ENCODE measurements around the gene CDC42EP2. TPM values are rescaled to one million over a fixed set of nuclear protein-coding genes. Genes with fewer than 3 reads are reported as not detected.
A peak's percentile ranks its signal among the peaks of the same experiment; 100 is the strongest.

Gene CDC42EP2
- total and polyA plus RNA-seq, 2 of the 13 experiments (the other 11 are each of a cell fraction or from before 2014, with no cell fraction given): 2.3 to 7.1 TPM

- TF ChIP-seq STAT6 (CRISPR knock-in tag; IDR thresholded peaks at IDR 0.05; ENCODE audit: borderline replicate concordance) (no peak), ZNF770 (CRISPR knock-in tag; IDR thresholded peaks at IDR 0.05) (no peak), PCBP1 (IDR thresholded peaks at IDR 0.05; ENCODE audit: borderline replicate concordance, low read depth, low read length) (no peak), SIN3B (IDR thresholded peaks at IDR 0.05; ENCODE audit: low read length) (no peak), ZNF280B (CRISPR knock-in tag; IDR thresholded peaks at IDR 0.05; ENCODE audit: borderline replicate concordance) (no peak), RNF2 (conservative IDR thresholded peaks at IDR 0.05; ENCODE audit: low read depth) (no peak), SMYD3 (CRISPR knock-in tag; IDR thresholded peaks at IDR 0.05) (no peak), RFXANK (CRISPR knock-in tag; IDR thresholded peaks at IDR 0.05) (no peak), ZNF558 (CRISPR knock-in tag; IDR thresholded peaks at IDR 0.05; ENCODE audit: borderline replicate concordance) (peak; percentile 68; the same call in 1 of the 2 replicates), ZNF670 (CRISPR knock-in tag; IDR thresholded peaks at IDR 0.05; ENCODE audit: borderline replicate concordance) (no peak), ZNF414 (CRISPR knock-in tag; IDR thresholded peaks at IDR 0.05) (no peak), ZNF337 (CRISPR knock-in tag; IDR thresholded peaks at IDR 0.05; ENCODE audit: borderline replicate concordance, low read depth) (no peak), SMAD9 (CRISPR knock-in tag; IDR thresholded peaks at IDR 0.05) (no peak; the same call in 1 of the 2 replicates), ZNF274 (CRISPR knock-in tag; IDR thresholded peaks at IDR 0.05) (no peak), ZNF138 (CRISPR knock-in tag; IDR thresholded peaks at IDR 0.05; ENCODE audit: low read depth) (no peak), PHF21A (CRISPR knock-in tag; IDR thresholded peaks at IDR 0.05) (peak; percentile 31), KLF6 (CRISPR knock-in tag; IDR thresholded peaks at IDR 0.05) (no peak; the same call in 1 of the 2 replicates), KLF9 (CRISPR knock-in tag; IDR thresholded peaks at IDR 0.05; ENCODE audit: low read depth) (no peak), ZNF780A (CRISPR knock-in tag; IDR thresholded peaks at IDR 0.05) (no peak), SMAD3 (CRISPR knock-in tag; IDR thresholded peaks at IDR 0.05) (no peak), ATF3 (CRISPR knock-in tag; IDR thresholded peaks at IDR 0.05) (no peak), HNF1B (CRISPR knock-in tag; IDR thresholded peaks at IDR 0.05) (no peak)
These were observed at the start of gene CDC42EP2 (continued) for GRCh38 chr11:65314501-65315203.
